HL-60 (cell line): ENCODE data around the gene CFAP74.

Experiments used
- TF ChIP-seq, protein P1 (sequence below): IDR thresholded peaks from 2 replicates; pipeline ENCODE4 v1.6.1; 2012; ENCODE audit warnings: low read depth; ENCODE audit not compliant: insufficient replicate concordance
- TF ChIP-seq, protein P2 (sequence below): IDR thresholded peaks from one replicate; pipeline ENCODE4 v1.5.1; 2011; ENCODE audit warnings: low read length, control low read depth, inconsistent platforms; ENCODE audit not compliant: insufficient read depth

DNA sequence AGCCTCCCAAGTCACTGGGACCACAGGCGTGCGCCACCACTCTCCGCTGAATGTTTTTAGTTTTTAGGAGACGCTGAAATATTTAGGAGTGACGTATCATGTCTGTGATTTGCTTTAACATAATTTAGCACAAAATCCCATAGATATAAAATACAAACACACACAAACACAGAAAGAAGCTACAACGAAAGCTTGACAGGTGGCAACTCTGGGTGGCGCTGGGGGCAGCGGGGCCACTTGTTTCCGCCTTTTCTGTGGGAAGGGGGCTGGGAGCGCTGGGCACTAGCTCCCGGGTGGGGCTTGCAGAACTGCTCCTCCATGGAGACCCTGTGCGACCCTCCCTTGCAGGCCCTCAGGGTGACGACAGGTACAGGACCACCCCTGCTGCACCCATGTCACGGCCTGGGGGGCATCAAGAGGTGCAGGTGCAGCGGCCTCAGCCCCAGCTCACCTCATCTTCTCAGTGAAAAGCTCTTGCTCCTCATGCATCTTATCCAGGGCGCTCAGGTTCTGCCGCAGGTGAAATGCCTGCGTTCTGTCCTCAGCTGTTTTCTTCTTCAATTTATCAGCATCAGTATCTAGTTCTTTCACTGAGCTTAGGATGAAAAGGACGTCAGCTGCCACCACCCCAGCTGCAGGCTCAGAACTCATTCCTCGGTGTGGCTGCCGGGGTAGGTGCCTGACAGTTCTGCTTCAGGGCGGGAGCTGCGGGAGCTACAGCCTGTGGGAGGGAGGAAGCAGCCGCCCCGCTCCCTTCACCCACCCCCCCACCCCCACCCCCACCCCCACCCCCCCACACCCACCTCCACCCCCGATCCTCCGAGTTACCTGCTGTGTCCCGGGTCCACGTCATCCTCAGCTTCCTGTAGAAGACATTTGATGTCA, 15.3 kb downstream of the CFAP74 start:
- TF ChIP-seq, protein P1, sequence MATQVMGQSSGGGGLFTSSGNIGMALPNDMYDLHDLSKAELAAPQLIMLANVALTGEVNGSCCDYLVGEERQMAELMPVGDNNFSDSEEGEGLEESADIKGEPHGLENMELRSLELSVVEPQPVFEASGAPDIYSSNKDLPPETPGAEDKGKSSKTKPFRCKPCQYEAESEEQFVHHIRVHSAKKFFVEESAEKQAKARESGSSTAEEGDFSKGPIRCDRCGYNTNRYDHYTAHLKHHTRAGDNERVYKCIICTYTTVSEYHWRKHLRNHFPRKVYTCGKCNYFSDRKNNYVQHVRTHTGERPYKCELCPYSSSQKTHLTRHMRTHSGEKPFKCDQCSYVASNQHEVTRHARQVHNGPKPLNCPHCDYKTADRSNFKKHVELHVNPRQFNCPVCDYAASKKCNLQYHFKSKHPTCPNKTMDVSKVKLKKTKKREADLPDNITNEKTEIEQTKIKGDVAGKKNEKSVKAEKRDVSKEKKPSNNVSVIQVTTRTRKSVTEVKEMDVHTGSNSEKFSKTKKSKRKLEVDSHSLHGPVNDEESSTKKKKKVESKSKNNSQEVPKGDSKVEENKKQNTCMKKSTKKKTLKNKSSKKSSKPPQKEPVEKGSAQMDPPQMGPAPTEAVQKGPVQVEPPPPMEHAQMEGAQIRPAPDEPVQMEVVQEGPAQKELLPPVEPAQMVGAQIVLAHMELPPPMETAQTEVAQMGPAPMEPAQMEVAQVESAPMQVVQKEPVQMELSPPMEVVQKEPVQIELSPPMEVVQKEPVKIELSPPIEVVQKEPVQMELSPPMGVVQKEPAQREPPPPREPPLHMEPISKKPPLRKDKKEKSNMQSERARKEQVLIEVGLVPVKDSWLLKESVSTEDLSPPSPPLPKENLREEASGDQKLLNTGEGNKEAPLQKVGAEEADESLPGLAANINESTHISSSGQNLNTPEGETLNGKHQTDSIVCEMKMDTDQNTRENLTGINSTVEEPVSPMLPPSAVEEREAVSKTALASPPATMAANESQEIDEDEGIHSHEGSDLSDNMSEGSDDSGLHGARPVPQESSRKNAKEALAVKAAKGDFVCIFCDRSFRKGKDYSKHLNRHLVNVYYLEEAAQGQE = no peak
- TF ChIP-seq, protein P2, sequence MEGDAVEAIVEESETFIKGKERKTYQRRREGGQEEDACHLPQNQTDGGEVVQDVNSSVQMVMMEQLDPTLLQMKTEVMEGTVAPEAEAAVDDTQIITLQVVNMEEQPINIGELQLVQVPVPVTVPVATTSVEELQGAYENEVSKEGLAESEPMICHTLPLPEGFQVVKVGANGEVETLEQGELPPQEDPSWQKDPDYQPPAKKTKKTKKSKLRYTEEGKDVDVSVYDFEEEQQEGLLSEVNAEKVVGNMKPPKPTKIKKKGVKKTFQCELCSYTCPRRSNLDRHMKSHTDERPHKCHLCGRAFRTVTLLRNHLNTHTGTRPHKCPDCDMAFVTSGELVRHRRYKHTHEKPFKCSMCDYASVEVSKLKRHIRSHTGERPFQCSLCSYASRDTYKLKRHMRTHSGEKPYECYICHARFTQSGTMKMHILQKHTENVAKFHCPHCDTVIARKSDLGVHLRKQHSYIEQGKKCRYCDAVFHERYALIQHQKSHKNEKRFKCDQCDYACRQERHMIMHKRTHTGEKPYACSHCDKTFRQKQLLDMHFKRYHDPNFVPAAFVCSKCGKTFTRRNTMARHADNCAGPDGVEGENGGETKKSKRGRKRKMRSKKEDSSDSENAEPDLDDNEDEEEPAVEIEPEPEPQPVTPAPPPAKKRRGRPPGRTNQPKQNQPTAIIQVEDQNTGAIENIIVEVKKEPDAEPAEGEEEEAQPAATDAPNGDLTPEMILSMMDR = no peak
